ENCODE measurements around the gene MPZL1. TPM values are rescaled to one million over a fixed set of nuclear protein-coding genes. Genes with fewer than 3 reads are reported as not detected.

Gene MPZL1
- total and polyA plus RNA-seq, 12 donors: 12.8 to 52.5 (median 24.6) TPM

DNA sequence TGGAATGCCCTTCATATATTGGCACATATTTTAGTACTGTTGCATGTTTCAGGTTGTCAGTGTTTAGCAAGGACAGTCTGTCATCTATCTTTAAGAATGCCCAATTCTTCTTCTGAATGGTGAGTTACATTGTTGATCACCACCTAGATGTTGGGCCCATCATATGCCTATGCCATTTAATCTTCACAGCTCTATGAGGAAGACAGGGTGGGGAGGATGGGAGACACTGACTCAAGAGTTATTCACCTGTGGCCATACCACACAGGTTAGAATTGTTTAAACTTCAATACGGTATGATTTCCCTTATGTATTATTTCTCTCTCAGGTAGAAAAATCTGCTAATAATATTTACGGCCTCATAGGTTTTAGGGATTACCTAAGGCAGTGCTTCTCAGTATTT lies 44.8 kb downstream of the MPZL1 start:
- TF ChIP-seq, protein P1, sequence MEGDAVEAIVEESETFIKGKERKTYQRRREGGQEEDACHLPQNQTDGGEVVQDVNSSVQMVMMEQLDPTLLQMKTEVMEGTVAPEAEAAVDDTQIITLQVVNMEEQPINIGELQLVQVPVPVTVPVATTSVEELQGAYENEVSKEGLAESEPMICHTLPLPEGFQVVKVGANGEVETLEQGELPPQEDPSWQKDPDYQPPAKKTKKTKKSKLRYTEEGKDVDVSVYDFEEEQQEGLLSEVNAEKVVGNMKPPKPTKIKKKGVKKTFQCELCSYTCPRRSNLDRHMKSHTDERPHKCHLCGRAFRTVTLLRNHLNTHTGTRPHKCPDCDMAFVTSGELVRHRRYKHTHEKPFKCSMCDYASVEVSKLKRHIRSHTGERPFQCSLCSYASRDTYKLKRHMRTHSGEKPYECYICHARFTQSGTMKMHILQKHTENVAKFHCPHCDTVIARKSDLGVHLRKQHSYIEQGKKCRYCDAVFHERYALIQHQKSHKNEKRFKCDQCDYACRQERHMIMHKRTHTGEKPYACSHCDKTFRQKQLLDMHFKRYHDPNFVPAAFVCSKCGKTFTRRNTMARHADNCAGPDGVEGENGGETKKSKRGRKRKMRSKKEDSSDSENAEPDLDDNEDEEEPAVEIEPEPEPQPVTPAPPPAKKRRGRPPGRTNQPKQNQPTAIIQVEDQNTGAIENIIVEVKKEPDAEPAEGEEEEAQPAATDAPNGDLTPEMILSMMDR (IDR thresholded peaks at IDR 0.05): no peak
- DNase-seq: no peak
- H3K9me3 ChIP-seq: no peaks in the 10 kb centered on the region
- H3K27me3 ChIP-seq: no peaks in the 10 kb centered on the region
- H3K4me1 ChIP-seq: peaks cover 0 to 31% (median 2%) of the 10 kb centered on the region in 9 donors
- 95 to 97% methylated on average over 2 of the region's 2 CpGs for WGBS, 2 donors
- no peak for ATAC-seq
- intact Hi-C loops (cut with DNase I): no loop called here
- H3K36me3 ChIP-seq: peaks cover 0 to 56% (median 2%) of the 10 kb centered on the region in 9 donors
- no peak overlapping the region for H3K27ac ChIP-seq
- H3K4me3 ChIP-seq: no peak overlapping the region

- intact Hi-C loops (cut with DNase I): no loop called here
- Histone ChIP-seq H3K4me3 (no peak overlapping the region), H3K4me1 (peaks cover 0 to 21% (median 0%) of the 10 kb centered on the region in 9 donors), H3K9me3 (no peaks in the 10 kb centered on the region), H3K27me3 (no peaks in the 10 kb centered on the region), H3K27ac (peak overlapping the region in 1 of 10 donors; percentile 42), H3K36me3 (peaks cover 0 to 67% (median 2%) of the 10 kb centered on the region in 9 donors)
- TF ChIP-seq, protein P1 (IDR thresholded peaks at IDR 0.05): no peak
- ATAC-seq (peak in 1 of 8 donors; percentile 9), DNase-seq (no peak)
Measured at GRCh38 chr1:167767761-167768160, 46.0 kb downstream of the MPZL1 start.

DNA sequence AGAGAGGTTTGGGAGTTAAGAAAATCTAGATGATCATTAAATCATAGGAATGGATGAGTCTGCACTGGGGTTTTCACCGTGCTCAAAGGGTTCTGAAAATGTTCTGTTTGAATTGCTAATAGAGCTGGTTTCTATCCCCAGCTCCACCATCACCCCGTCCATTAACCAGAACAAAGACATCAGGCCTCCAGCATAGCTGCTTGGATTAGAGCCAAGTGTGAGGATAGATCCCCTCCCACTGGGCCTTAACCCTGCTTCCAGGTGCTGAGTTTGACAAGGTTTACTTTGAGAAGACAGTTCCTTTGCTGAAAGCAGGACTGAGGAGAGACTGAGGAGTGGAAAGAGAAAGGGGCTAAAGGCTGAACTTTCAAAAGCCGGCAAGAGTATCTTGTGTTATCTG lies 48.3 kb downstream of the MPZL1 start:
- Histone ChIP-seq H3K9me3 (no peaks in the 10 kb centered on the region), H3K27me3 (no peaks in the 10 kb centered on the region), H3K36me3 (peaks cover 0 to 91% (median 4%) of the 10 kb centered on the region in 9 donors), H3K4me3 (no peak overlapping the region), H3K4me1 (peaks cover 0 to 27% (median 0%) of the 10 kb centered on the region in 9 donors), H3K27ac (no peak overlapping the region)
- 83 to 92% methylated on average over 3 of the region's 3 CpGs for WGBS, 2 donors
- ATAC-seq (no peak), DNase-seq (no peak)
- TF ChIP-seq, protein P1 (IDR thresholded peaks at IDR 0.05): no peak
- intact Hi-C loops (cut with DNase I): no loop called here

GRCh38 chr1:167772436-167772835 lies 50.7 kb downstream of the MPZL1 start:
- Histone ChIP-seq H3K4me3 (no peak overlapping the region), H3K27me3 (no peaks in the 10 kb centered on the region), H3K27ac (no peak overlapping the region), H3K9me3 (no peaks in the 10 kb centered on the region), H3K4me1 (peaks cover 0 to 28% (median 0%) of the 10 kb centered on the region in 9 donors), H3K36me3 (peaks cover 0 to 91% (median 4%) of the 10 kb centered on the region in 9 donors)
- DNase-seq (no peak), ATAC-seq (no peak)
- 94 to 97% methylated on average over 4 of the region's 4 CpGs for WGBS, 2 donors
- TF ChIP-seq, protein P1 (IDR thresholded peaks at IDR 0.05): no peak
- intact Hi-C loops (cut with DNase I): no loop called here
